PC-9 (cell line): Measurements from ENCODE around the gene C1orf185. TPM values are rescaled to one million over a fixed set of nuclear protein-coding genes. Genes with fewer than 3 reads are reported as not detected.
A peak's percentile ranks its signal among the peaks of the same experiment; 100 is the strongest.

Experiments used
- BruUV-seq: library from RNA; stranded (reverse); fragments of 400-500 nt; replicated peaks from 2 replicates; lab custom pipeline; 2021; lab: Mats Ljungman, UMichigan
- CTCF ChIA-PET: fragments of 300-600 bp; sonication (Branson Sonifier 250); formaldehyde crosslinking; loops from one replicate; lab custom pipeline; 2022; ENCODE audit warnings: antibody characterized with exemption; lab: Charles Lee
- POLR2A ChIA-PET: fragments of 300-600 bp; sonication (Branson Sonifier 250); formaldehyde crosslinking; loops from one replicate; lab custom pipeline; 2022; ENCODE audit warnings: antibody characterized with exemption; ENCODE audit not compliant: unreplicated experiment; lab: Charles Lee
- DNase-seq, 2 experiments: peaks; one replicate each; pipeline versions ENCODE4 v3.0.0 to v3.0.0-alpha.2; 2015 to 2022; ENCODE audit warnings: mixed read lengths in 1 of 2
- H2AFZ ChIP-seq: fragments of 200-600 bp; sonication (generic); 2 replicates; pipeline ENCODE4 v1.8.1; 2017; ENCODE audit warnings: antibody characterized with exemption
- H3F3A ChIP-seq: fragments of 200-600 bp; sonication (generic); 2 replicates; pipeline ENCODE4 v1.8.1; 2017; ENCODE audit warnings: antibody characterized with exemption, mild to moderate bottlenecking, low read depth; ENCODE audit not compliant: insufficient read depth
- H3K27ac ChIP-seq: fragments of 200-600 bp; sonication (generic); 2 replicates; pipeline ENCODE4 v1.6.1; 2016; ENCODE audit warnings: mixed run types
- H3K27me3 ChIP-seq: fragments of 200-600 bp; sonication (generic); 2 replicates; pipeline ENCODE4 v1.6.1; 2016; ENCODE audit warnings: low read depth, mixed run types; ENCODE audit not compliant: insufficient read depth
- H3K36me3 ChIP-seq: fragments of 200-600 bp; sonication (generic); 2 replicates; pipeline ENCODE4 v1.6.1; 2016; ENCODE audit warnings: low read depth, mixed run types
- H3K4me1 ChIP-seq: fragments of 200-600 bp; sonication (generic); replicated peaks from 2 replicates; pipeline ENCODE4 v1.6.1; 2016; ENCODE audit warnings: mixed run types; ENCODE audit not compliant: insufficient read depth
- H3K4me2 ChIP-seq: fragments of 200-600 bp; sonication (generic); 2 replicates; pipeline ENCODE4 v1.6.1; 2017; ENCODE audit warnings: mixed run types
- H3K4me3 ChIP-seq: fragments of 200-600 bp; sonication (generic); 2 replicates; pipeline ENCODE4 v1.6.1; 2016; ENCODE audit warnings: mixed run types
- H3K79me2 ChIP-seq: fragments of 200-600 bp; sonication (generic); 2 replicates; pipeline ENCODE4 v1.6.1; 2017; ENCODE audit warnings: low read depth, mixed run types
- H3K9me2 ChIP-seq: fragments of 200-600 bp; sonication (generic); 2 replicates; pipeline ENCODE4 v1.8.1; 2017; ENCODE audit warnings: mild to moderate bottlenecking; ENCODE audit not compliant: insufficient read depth
- H3K9me3 ChIP-seq: fragments of 200-600 bp; sonication (generic); 2 replicates; pipeline ENCODE4 v1.8.1; 2016; ENCODE audit warnings: low read depth; ENCODE audit not compliant: insufficient read depth
- H4K20me1 ChIP-seq: fragments of 200-600 bp; sonication (generic); 2 replicates; pipeline ENCODE4 v1.8.1; 2017; ENCODE audit not compliant: insufficient read depth
- CTCF ChIP-seq: fragments of 200-600 bp; sonication (generic); conservative IDR thresholded peaks from 2 replicates; pipeline ENCODE4 v1.6.1; 2017; ENCODE audit warnings: mixed run types, antibody characterized with exemption, mild to moderate bottlenecking, moderate library complexity
- EZH2 ChIP-seq: fragments of 200-600 bp; sonication (generic); IDR thresholded peaks from 2 replicates; pipeline ENCODE4 v1.8.0; 2017; ENCODE audit warnings: antibody characterized with exemption, low read depth
- intact Hi-C: fragments of 100-400 bp; cut with micrococcal nuclease; formaldehyde crosslinking; loops from one replicate; pipeline ENCODE4 v1.10.0; 2022; ENCODE audit not compliant: unreplicated experiment
- total RNA-seq: library from RNA; stranded (reverse); gene quantifications from 2 replicates; pipeline ENCODE4 v1.2.3, GENCODE V29; 2021

The C1orf185 gene
- total RNA-seq, 1 experiment from 2014 or later: not detected

DNA sequence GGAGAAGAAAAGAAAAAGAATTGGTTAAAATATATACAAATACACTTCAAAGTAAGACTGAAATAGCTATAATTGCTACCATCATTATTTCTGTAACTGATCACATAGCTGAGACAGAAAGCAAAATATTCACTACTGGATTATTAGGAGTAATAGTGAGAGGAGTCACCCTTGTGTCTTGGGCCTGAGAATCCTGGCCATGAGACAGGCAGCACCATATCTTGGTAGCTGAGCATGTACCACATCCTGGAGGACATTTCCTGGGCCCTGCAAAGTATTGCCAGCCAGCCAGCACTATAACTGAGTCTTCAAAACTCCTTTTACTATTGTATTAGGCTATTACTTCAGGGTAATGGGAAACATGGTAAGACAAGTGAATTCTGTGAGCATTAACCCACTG is 63.5 kb downstream of the C1orf185 start:
- H2AFZ ChIP-seq: no peak overlapping the region
- H3K4me3 ChIP-seq: no peak overlapping the region
- no peaks in the 10 kb centered on the region for H3K36me3 ChIP-seq
- peaks cover 17% of the 10 kb centered on the region for H3F3A ChIP-seq
- H4K20me1 ChIP-seq: no peaks in the 10 kb centered on the region
- POLR2A ChIA-PET: no interaction called here
- no peak for DNase-seq
- no peak for TF ChIP-seq CTCF
- no peak for TF ChIP-seq EZH2
- H3K9me2 ChIP-seq: no peaks in the 10 kb centered on the region
- no peaks in the 10 kb centered on the region for H3K79me2 ChIP-seq
- no TSS peak for BruUV-seq
- CTCF ChIA-PET: no interaction called here
- H3K27ac ChIP-seq: peak overlapping the region; percentile 51
- H3K9me3 ChIP-seq: no peaks in the 10 kb centered on the region
- peak overlapping the region; percentile 30 for H3K4me2 ChIP-seq
- H3K27me3 ChIP-seq: no peaks in the 10 kb centered on the region
- intact Hi-C loops: no loop called here
- H3K4me1 ChIP-seq: peaks cover 25% of the 10 kb centered on the region

DNA sequence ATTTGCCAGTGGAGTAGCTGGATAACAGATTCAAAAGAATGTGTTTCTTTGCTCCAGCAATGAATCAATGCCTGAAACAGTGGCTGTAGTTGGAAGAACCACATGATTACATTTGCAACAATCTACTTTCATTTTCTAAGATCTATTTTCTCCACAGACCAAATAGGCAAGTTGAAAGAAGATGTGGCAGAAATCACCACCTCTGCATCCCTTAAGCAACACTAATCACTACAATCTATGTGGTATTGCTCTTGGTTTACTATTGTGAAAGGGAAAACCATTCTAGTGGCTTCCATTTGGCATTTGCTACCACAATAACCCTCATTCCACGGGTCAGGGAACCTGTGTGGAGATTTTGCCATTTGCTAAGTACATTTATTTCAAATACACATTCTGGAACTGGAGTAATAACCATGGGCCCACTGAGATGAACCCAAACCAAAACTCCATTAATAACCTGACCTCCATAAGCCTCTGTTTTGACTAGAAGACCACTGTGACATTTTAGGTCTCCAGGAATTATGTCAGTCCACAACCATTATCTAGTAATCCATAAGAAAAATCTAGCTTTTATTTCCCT is 66.3 kb downstream of the C1orf185 start:
- Histone ChIP-seq H3F3A (peaks cover 20% of the 10 kb centered on the region), H3K4me3 (no peak overlapping the region), H3K27ac (no peak overlapping the region), H2AFZ (peak overlapping the region; percentile 58; the same call in 1 of the 2 replicates), H4K20me1 (no peaks in the 10 kb centered on the region), H3K9me2 (no peaks in the 10 kb centered on the region), H3K4me1 (peaks cover 27% of the 10 kb centered on the region), H3K79me2 (no peaks in the 10 kb centered on the region), H3K4me2 (no peak overlapping the region), H3K27me3 (no peaks in the 10 kb centered on the region), H3K9me3 (no peaks in the 10 kb centered on the region), H3K36me3 (no peaks in the 10 kb centered on the region)
- CTCF ChIA-PET: no interaction called here
- POLR2A ChIA-PET: interaction anchor here (0.6 kb wide), 2 partner anchors 150 to 564 kb away, joined by 3 to 6 read pairs; no protein-coding TSS in a partner anchor
- intact Hi-C loops: no loop called here
- TF ChIP-seq CTCF (no peak), EZH2 (no peak)
- BruUV-seq: no TSS peak
- DNase-seq: no peak

DNA sequence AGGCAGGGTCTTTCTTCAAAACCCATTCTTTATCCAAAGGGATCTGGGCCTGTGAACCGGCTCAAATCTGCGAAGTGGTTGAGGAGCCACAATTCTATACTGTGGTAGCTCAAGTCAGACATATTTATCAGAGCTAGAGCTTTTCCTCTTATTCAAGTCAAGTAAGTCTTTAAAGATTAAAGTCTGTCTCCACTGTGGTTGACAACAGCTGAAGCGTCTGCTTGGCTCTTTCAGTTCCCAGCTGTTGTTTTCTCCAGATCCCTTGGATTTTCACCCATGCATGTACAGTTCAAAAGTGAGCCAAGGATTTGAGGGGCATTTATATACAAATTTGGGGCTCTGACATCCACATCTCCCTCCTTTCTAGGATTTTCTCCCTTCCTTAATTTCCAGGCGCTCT is 66.9 kb downstream of the C1orf185 start:
- H3K27me3 ChIP-seq: no peaks in the 10 kb centered on the region
- no TSS peak for BruUV-seq
- H3F3A ChIP-seq: peaks cover 20% of the 10 kb centered on the region
- H3K4me1 ChIP-seq: peaks cover 27% of the 10 kb centered on the region
- ChIA-PET CTCF (no interaction called here), POLR2A (interaction anchor here (0.6 kb wide), 1 partner anchor 150 kb away, joined by 3 read pairs; no protein-coding TSS in a partner anchor)
- no peaks in the 10 kb centered on the region for H4K20me1 ChIP-seq
- DNase-seq: no peak
- intact Hi-C loops: no loop called here
- no peaks in the 10 kb centered on the region for H3K36me3 ChIP-seq
- H3K27ac ChIP-seq: no peak overlapping the region
- H3K79me2 ChIP-seq: no peaks in the 10 kb centered on the region
- H2AFZ ChIP-seq: no peak overlapping the region
- H3K9me2 ChIP-seq: no peaks in the 10 kb centered on the region
- H3K4me2 ChIP-seq: no peak overlapping the region
- H3K9me3 ChIP-seq: no peaks in the 10 kb centered on the region
- H3K4me3 ChIP-seq: no peak overlapping the region
- TF ChIP-seq EZH2 (no peak), CTCF (no peak)
